ENCODE measurements around the gene PDZD2.
"Not testable (repeated sequence)": the region's sequence is repeated elsewhere in the genome, so short reads cannot be mapped to it uniquely, and the experiment has no call there.

The PDZD2 gene

GRCh38 chr5:32020946-32021345 is 382.0 kb downstream of the PDZD2 start:
- DNase-seq, result no peak

- no peak for DNase-seq
These were observed 382.8 kb downstream of the PDZD2 start for GRCh38 chr5:32021771-32022170.

GRCh38 chr5:32022638-32023037 is 383.7 kb downstream of the PDZD2 start:
- no peak for DNase-seq

- no peak for DNase-seq
These were observed 384.9 kb downstream of the PDZD2 start for GRCh38 chr5:32023816-32024215.

- no peak for DNase-seq
These were observed 385.8 kb downstream of the PDZD2 start for GRCh38 chr5:32024751-32025150.

GRCh38 chr5:32027093-32027716 is 388.3 kb downstream of the PDZD2 start:
- DNase-seq, result peak; percentile 53

- DNase-seq, result peak; percentile 97
These were observed 389.0 kb downstream of the PDZD2 start for GRCh38 chr5:32027717-32028458.

GRCh38 chr5:32029261-32029660 is 390.3 kb downstream of the PDZD2 start:
- DNase-seq, result peak; percentile 75

GRCh38 chr5:32029781-32030180 is 390.9 kb downstream of the PDZD2 start:
- DNase-seq, result no peak

- peak; percentile 31 for DNase-seq
These were observed 391.3 kb downstream of the PDZD2 start for GRCh38 chr5:32030222-32030621.

- DNase-seq, result no peak
These were observed 391.8 kb downstream of the PDZD2 start for GRCh38 chr5:32030686-32031085.

GRCh38 chr5:32031089-32031488 is 392.2 kb downstream of the PDZD2 start:
- DNase-seq, result peak; percentile 59

- no peak for DNase-seq
These were observed 399.6 kb downstream of the PDZD2 start for GRCh38 chr5:32038523-32038922.

- not testable (repeated sequence) for DNase-seq
These were observed 400.2 kb downstream of the PDZD2 start for GRCh38 chr5:32039133-32039532.

- DNase-seq, result not testable (repeated sequence)
These were observed 400.7 kb downstream of the PDZD2 start for GRCh38 chr5:32039601-32040000.

GRCh38 chr5:32040181-32040695 is 401.3 kb downstream of the PDZD2 start:
- DNase-seq, result not testable (repeated sequence)

- DNase-seq, result no peak
These were observed 403.6 kb downstream of the PDZD2 start for GRCh38 chr5:32042551-32042961.

- DNase-seq, result no peak
These were observed 404.2 kb downstream of the PDZD2 start for GRCh38 chr5:32043105-32043504.

- peak; percentile 31 for DNase-seq
These were observed 405.5 kb downstream of the PDZD2 start for GRCh38 chr5:32044434-32044833.

GRCh38 chr5:32044939-32045338 is 406.0 kb downstream of the PDZD2 start:
- DNase-seq, result peak; percentile 91

- DNase-seq, result no peak
These were observed 408.1 kb downstream of the PDZD2 start for GRCh38 chr5:32047056-32047455.

GRCh38 chr5:32051796-32052195 is 412.9 kb downstream of the PDZD2 start:
- DNase-seq, result no peak

GRCh38 chr5:32055891-32056866 is 417.2 kb downstream of the PDZD2 start:
- DNase-seq, result no peak

All from fibroblast of skin of right biceps (primary cell).